Fibroblast of lung (primary cell): Measurements from ENCODE around the gene OR1I1. TPM values are rescaled to one million over a fixed set of nuclear protein-coding genes. Genes with fewer than 3 reads are reported as not detected.

Source experiments
- DNase-seq, 2 donors: peaks; one replicate each; pipeline versions ENCODE4 v3.0.0 to v3.0.0-alpha.2; 2010; ENCODE audit warnings: low read depth in 2 of 2
- H2AFZ ChIP-seq: 2 replicates; pipeline ENCODE4 v1.5.1; 2012; ENCODE audit warnings: low read length, control low read depth, inconsistent platforms
- H3K27ac ChIP-seq: 2 replicates; pipeline ENCODE4 v1.5.1; 2011; ENCODE audit warnings: low read length, control low read depth; ENCODE audit not compliant: insufficient read depth
- H3K27me3 ChIP-seq: 2 replicates; pipeline ENCODE4 v1.5.1; 2011; ENCODE audit warnings: mild to moderate bottlenecking, low read length; ENCODE audit not compliant: control insufficient read depth, insufficient read depth
- H3K36me3 ChIP-seq: 2 replicates; pipeline ENCODE4 v1.5.1; 2011; ENCODE audit warnings: low read length; ENCODE audit not compliant: control insufficient read depth, insufficient read depth
- H3K4me1 ChIP-seq: 2 replicates; pipeline ENCODE4 v1.5.1; 2011; ENCODE audit warnings: low read length; ENCODE audit not compliant: control insufficient read depth, insufficient read depth; ENCODE audit errors: extremely low read depth
- H3K4me2 ChIP-seq: 2 replicates; pipeline ENCODE4 v1.5.1; 2011; ENCODE audit warnings: low read length, control low read depth; ENCODE audit not compliant: insufficient read depth; ENCODE audit errors: extremely low read depth
- H3K4me3 ChIP-seq, 4 experiments: fragments of 200-600 bp in 1 of 4; sonication (generic) in 1 of 4; replicated peaks in 1 of 4; 2 replicates each; pipeline ENCODE4 v1.5.1; 2011 to 2016; ENCODE audit warnings: low read length in 4 of 4, low read depth in 3 of 4, mild to moderate bottlenecking in 3 of 4, control low read depth in 2 of 4, inconsistent platforms in 1 of 4, mixed read lengths in 1 of 4; ENCODE audit not compliant: insufficient read depth in 1 of 4; ENCODE audit errors: control extremely low read depth in 1 of 4
- H3K79me2 ChIP-seq: 2 replicates; pipeline ENCODE4 v1.5.1; 2012; ENCODE audit warnings: mild to moderate bottlenecking, low read length, inconsistent platforms; ENCODE audit not compliant: control insufficient read depth, insufficient read depth
- H3K9ac ChIP-seq: 2 replicates; pipeline ENCODE4 v1.5.1; 2011; ENCODE audit warnings: mild to moderate bottlenecking, low read length, control low read depth; ENCODE audit not compliant: insufficient read depth
- H3K9me3 ChIP-seq: 2 replicates; pipeline ENCODE4 v1.5.1; 2012; ENCODE audit warnings: low read depth, low read length; ENCODE audit not compliant: control insufficient read depth, insufficient read depth
- H4K20me1 ChIP-seq: 2 replicates; pipeline ENCODE4 v1.5.1; 2011; ENCODE audit warnings: low read length; ENCODE audit not compliant: control insufficient read depth, insufficient read depth; ENCODE audit errors: extremely low read depth
- CTCF ChIP-seq, 2 donors: IDR thresholded peaks in 1 of 2; conservative IDR thresholded peaks in 1 of 2; 1 replicate in 1 of 2; 2 replicates in 1 of 2; pipeline ENCODE4 v1.5.1; 2011 to 2012; ENCODE audit warnings: low read length in 2 of 2, control low read depth in 1 of 2, inconsistent platforms in 1 of 2, low read depth in 1 of 2, mild to moderate bottlenecking in 1 of 2
- EZH2 ChIP-seq: IDR thresholded peaks from 2 replicates; pipeline ENCODE4 v1.5.1; 2012; ENCODE audit warnings: low read length, control low read depth, mild to moderate bottlenecking; ENCODE audit errors: missing control alignments
- polyA plus RNA-seq, 2 donors: library from polyadenylated mRNA; depleted of rRNA in 1 of 2; stranded (reverse) in 1 of 2; unstranded in 1 of 2; fragments of >200 nt; gene quantifications; 2 replicates each; pipeline ENCODE4 v1.2.1, GENCODE V29; 2011 to 2012; ENCODE audit warnings: missing spikeins in 1 of 2
- total RNA-seq: library from RNA; depleted of rRNA; stranded (reverse); fragments of >200 nt; gene quantifications from 2 replicates; pipeline ENCODE4 v1.2.1, GENCODE V29; 2014

OR1I1 gene
- total and polyA plus RNA-seq, 2 donors (not counting 1 experiment from before 2014, with no cell fraction given): not detected

GRCh38 chr19:15128162-15128770, 46.3 kb downstream of the OR1I1 start:
- no peak overlapping the region for H3K4me2 ChIP-seq
- H3K27me3 ChIP-seq: no peaks in the 10 kb centered on the region
- no peaks in the 10 kb centered on the region for H4K20me1 ChIP-seq
- no peak overlapping the region for H3K4me3 ChIP-seq
- H3K27ac ChIP-seq: no peak overlapping the region
- TF ChIP-seq CTCF (conservative IDR thresholded peaks at IDR 0.05 in 1 of 2, IDR thresholded peaks at IDR 0.05 in 1 of 2; ENCODE audit: low read depth in 1 of 2, low read length in 2 of 2) (no peak), EZH2 (no peak)
- H3K9ac ChIP-seq: no peak overlapping the region
- H2AFZ ChIP-seq: no peak overlapping the region
- peaks cover 8% of the 10 kb centered on the region for H3K4me1 ChIP-seq
- H3K9me3 ChIP-seq: no peaks in the 10 kb centered on the region
- no peaks in the 10 kb centered on the region for H3K36me3 ChIP-seq
- peaks cover 16% of the 10 kb centered on the region for H3K79me2 ChIP-seq
- DNase-seq: no peak

- Histone ChIP-seq H3K9me3 (no peaks in the 10 kb centered on the region), H3K27me3 (no peaks in the 10 kb centered on the region), H3K4me1 (peaks cover 3% of the 10 kb centered on the region), H4K20me1 (no peaks in the 10 kb centered on the region), H3K36me3 (no peaks in the 10 kb centered on the region), H3K4me2 (no peak overlapping the region), H3K9ac (no peak overlapping the region), H3K27ac (no peak overlapping the region), H3K79me2 (peaks cover 4% of the 10 kb centered on the region), H2AFZ (no peak overlapping the region), H3K4me3 (no peak overlapping the region)
- DNase-seq: no peak
- no peak for TF ChIP-seq CTCF (conservative IDR thresholded peaks at IDR 0.05 in 1 of 2, IDR thresholded peaks at IDR 0.05 in 1 of 2; ENCODE audit: low read depth in 1 of 2, low read length in 2 of 2)
- TF ChIP-seq EZH2: no peak
Observed at GRCh38 chr19:15129856-15130585, 48.0 kb downstream of the OR1I1 start.

GRCh38 chr19:15136234-15136954, 54.4 kb downstream of the OR1I1 start:
- TF ChIP-seq EZH2 (no peak), CTCF (conservative IDR thresholded peaks at IDR 0.05 in 1 of 2, IDR thresholded peaks at IDR 0.05 in 1 of 2; ENCODE audit: low read depth in 1 of 2, low read length in 2 of 2) (no peak)
- Histone ChIP-seq H3K36me3 (no peaks in the 10 kb centered on the region), H3K27me3 (no peaks in the 10 kb centered on the region), H3K9me3 (no peaks in the 10 kb centered on the region), H3K4me2 (no peak overlapping the region), H3K79me2 (no peaks in the 10 kb centered on the region), H3K9ac (no peak overlapping the region), H2AFZ (no peak overlapping the region), H3K4me1 (peaks cover 5% of the 10 kb centered on the region), H3K4me3 (no peak overlapping the region), H3K27ac (no peak overlapping the region), H4K20me1 (no peaks in the 10 kb centered on the region)
- peak; percentile 28 to 37 for DNase-seq
